B cell (primary cell): ENCODE data around the gene SYT13. TPM values are rescaled to one million over a fixed set of nuclear protein-coding genes. Genes with fewer than 3 reads are reported as not detected.

Source experiments
- ATAC-seq: fragments of 200-7000 bp; cut with Tn5 transposase; one replicate; pipeline ENCODE4 v1.10.0; 2021; ENCODE audit warnings: low read depth, mild to moderate bottlenecking, moderate number of reproducible peaks, moderate library complexity
- CTCF ChIA-PET: fragments of 350-600 bp; sonication (Branson Sonifier 250); formaldehyde crosslinking; loops from one replicate; lab custom pipeline; 2021; ENCODE audit warnings: antibody characterized with exemption, inconsistent platforms; lab: Charles Lee
- POLR2A ChIA-PET: fragments of 350-600 bp; sonication (Branson Sonifier 250); formaldehyde crosslinking; loops from one replicate; lab custom pipeline; 2021; ENCODE audit warnings: antibody characterized with exemption; lab: Charles Lee
- DNase-seq: peaks from one replicate; pipeline ENCODE4 v3.0.0; 2013
- H2AFZ ChIP-seq: 2 replicates; pipeline ENCODE4 v1.6.1; 2012; ENCODE audit warnings: mild to moderate bottlenecking, low read depth, low read length; ENCODE audit not compliant: insufficient read depth, poor library complexity, severe bottlenecking
- H3K27ac ChIP-seq, 2 donors: 1 replicate in 1 of 2; 2 replicates in 1 of 2; pipeline ENCODE4 v1.5.1; 2012 to 2013; ENCODE audit warnings: low read length in 2 of 2, mild to moderate bottlenecking in 2 of 2, moderate library complexity in 1 of 2
- H3K27me3 ChIP-seq, 4 experiments: fragments of 200-600 bp in 1 of 4; sonication (generic) in 1 of 4; replicated peaks in 1 of 4; 1 replicate in 2 of 4; 2 replicates in 2 of 4; pipeline versions ENCODE4 v1.6.1 to v1.7.0; 2013 to 2016; ENCODE audit warnings: low read length in 3 of 4, mild to moderate bottlenecking in 2 of 4, mixed read lengths in 1 of 4, moderate library complexity in 1 of 4; ENCODE audit not compliant: insufficient read depth in 4 of 4, control insufficient read depth in 3 of 4; ENCODE audit errors: control extremely low read depth in 1 of 4
- H3K36me3 ChIP-seq, 2 experiments: replicated peaks in 1 of 2; 1 replicate in 1 of 2; 2 replicates in 1 of 2; pipeline versions ENCODE4 v1.6.1 to v1.7.1; 2013; ENCODE audit warnings: low read length in 1 of 2; ENCODE audit not compliant: insufficient read depth in 2 of 2, control insufficient read depth in 1 of 2; ENCODE audit errors: control extremely low read depth in 1 of 2, extremely low read depth in 1 of 2
- H3K4me1 ChIP-seq, 2 donors: fragments of 200-600 bp in 1 of 2; sonication (generic) in 1 of 2; 1 replicate in 1 of 2; 2 replicates in 1 of 2; pipeline versions ENCODE4 v1.5.1 to v1.6.1; 2013 to 2017; ENCODE audit warnings: low read length in 2 of 2; ENCODE audit not compliant: control insufficient read depth in 2 of 2, insufficient read depth in 2 of 2
- H3K4me2 ChIP-seq: replicated peaks from 2 replicates; pipeline ENCODE3; 2012; ENCODE audit warnings: mild to moderate bottlenecking, low read depth, low read length; ENCODE audit not compliant: poor library complexity, severe bottlenecking
- H3K4me3 ChIP-seq, 5 experiments: fragments of 200-600 bp in 1 of 5; sonication (generic) in 1 of 5; 1 replicate in 3 of 5; 2 replicates in 2 of 5; pipeline versions ENCODE4 v1.5.1 to v1.7.0; 2011 to 2016; ENCODE audit warnings: low read length in 4 of 5, mild to moderate bottlenecking in 4 of 5, low read depth in 2 of 5, control low read depth in 1 of 5, moderate library complexity in 1 of 5; ENCODE audit not compliant: insufficient read depth in 1 of 5; ENCODE audit errors: control extremely low read depth in 1 of 5, extremely low read depth in 1 of 5
- H3K79me2 ChIP-seq: fragments of 200-600 bp; sonication (generic); one replicate; pipeline ENCODE4 v1.6.0; 2016; ENCODE audit warnings: low read length; ENCODE audit not compliant: control insufficient read depth, insufficient read depth
- H3K9ac ChIP-seq: fragments of 200-600 bp; sonication (generic); 2 replicates; pipeline ENCODE4 v1.6.1; 2017; ENCODE audit warnings: mild to moderate bottlenecking, low read length, moderate library complexity
- H3K9me3 ChIP-seq, 3 donors: one replicate each; pipeline versions ENCODE4 v1.6.1 to v1.7.1; 2013; ENCODE audit warnings: low read length in 2 of 3; ENCODE audit not compliant: control insufficient read depth in 2 of 3, insufficient read depth in 1 of 3; ENCODE audit errors: control extremely low read depth in 1 of 3
- H4K20me1 ChIP-seq: 2 replicates; pipeline ENCODE4 v1.6.0; 2012; ENCODE audit warnings: mild to moderate bottlenecking, low read length; ENCODE audit not compliant: insufficient read depth, control insufficient read depth, poor library complexity, severe bottlenecking
- H3K27ac Mint-ChIP-seq: one replicate; pipeline ENCODE4 v1.8.0; 2021; ENCODE audit warnings: mixed read lengths
- H3K27me3 Mint-ChIP-seq: one replicate; pipeline ENCODE4 v1.8.0; 2021; ENCODE audit warnings: mixed read lengths
- H3K4me1 Mint-ChIP-seq: one replicate; pipeline ENCODE4 v1.8.0; 2021; ENCODE audit warnings: mixed read lengths
- H3K4me3 Mint-ChIP-seq: one replicate; pipeline ENCODE4 v1.8.0; 2021; ENCODE audit warnings: mixed read lengths
- H3K9me3 Mint-ChIP-seq: one replicate; pipeline ENCODE4 v1.8.0; 2022; ENCODE audit warnings: mixed read lengths; ENCODE audit not compliant: insufficient read depth
- EZH2 ChIP-seq: IDR thresholded peaks from 2 replicates; pipeline ENCODE4 v1.6.1; 2012; ENCODE audit warnings: borderline replicate concordance, low read depth, mild to moderate bottlenecking, moderate library complexity, low read length; ENCODE audit not compliant: insufficient read depth, poor library complexity, severe bottlenecking
- WGBS: methylation state at CpG from one replicate; pipeline ENCODE4 v1.1.5; 2013; ENCODE audit warnings: missing lambda C conversion rate; ENCODE audit not compliant: insufficient coverage; 5-methylcytosine and 5-hydroxymethylcytosine counted together
- intact Hi-C: fragments of 100-400 bp; cut with micrococcal nuclease; formaldehyde crosslinking; loops from one replicate; pipeline ENCODE4 v1.10.0; 2022
- polyA plus RNA-seq: library from polyadenylated mRNA; depleted of rRNA; stranded (reverse); fragments of >200 nt; gene quantifications from 2 replicates; pipeline ENCODE4 v1.2.3, GENCODE V29; 2012
- total RNA-seq, 2 donors: library from RNA; stranded (reverse); fragments of 120-200 nt in 1 of 2; gene quantifications; 1 replicate in 1 of 2; 2 replicates in 1 of 2; pipeline versions ENCODE4 v1.2.3 to v1.2.4, GENCODE V29; 2013 to 2022
- TF ChIP-seq, protein P1 (sequence below): fragments of 200-600 bp; IDR thresholded peaks from one replicate; pipeline ENCODE4 v1.8.0; 2022; ENCODE audit warnings: antibody characterized with exemption, mild to moderate bottlenecking

The SYT13 gene
- total and polyA plus RNA-seq, 2 donors (not counting 1 experiment from before 2014, with no cell fraction given) = not detected

DNA sequence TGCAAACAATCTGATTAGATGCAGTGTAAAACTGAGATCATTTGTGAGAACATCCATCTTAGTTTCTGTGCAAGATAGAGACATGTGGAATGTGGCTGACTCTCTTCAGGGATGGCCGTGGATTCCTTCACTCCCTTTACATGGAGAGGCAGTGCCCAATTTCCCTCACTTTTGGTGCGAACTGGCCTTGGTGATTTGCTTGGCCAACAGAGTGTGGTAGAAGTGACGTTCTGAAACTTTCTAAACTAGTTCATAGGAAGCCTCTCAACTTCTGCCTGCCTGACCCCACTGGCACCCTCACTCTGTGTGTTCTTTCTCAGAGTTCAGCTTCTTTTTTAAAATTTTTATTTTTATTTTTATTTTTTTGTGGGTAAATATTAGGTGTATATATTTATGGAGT lies 9.9 kb upstream of the SYT13 start:
- no CpG with 5 or more reads among the region's 3 CpGs for WGBS
- H3K36me3 ChIP-seq = no peaks in the 10 kb centered on the region

DNA sequence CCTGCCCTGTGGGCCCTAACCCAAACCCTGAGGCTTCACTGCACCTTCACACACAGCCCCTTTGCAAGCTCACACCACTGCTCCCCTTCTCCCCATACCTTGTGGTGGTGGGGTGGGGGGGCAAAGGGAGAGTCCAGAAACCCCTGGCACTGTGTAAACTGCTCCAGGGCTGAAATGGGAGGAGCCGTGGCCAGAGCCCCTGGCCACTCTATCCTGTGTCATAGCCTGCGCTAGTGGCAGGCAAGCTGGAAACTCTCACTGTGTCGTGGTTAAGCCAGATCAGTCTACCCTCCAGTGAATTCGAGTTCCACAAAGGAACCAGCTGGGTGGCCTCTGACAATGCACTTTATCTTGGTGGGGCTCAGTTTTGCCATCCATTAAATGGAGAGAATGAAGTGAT lies 8.4 kb upstream of the SYT13 start:
- Histone ChIP-seq H3K27ac (no peak overlapping the region), H3K4me2 (no peak overlapping the region), H2AFZ (no peak overlapping the region), H3K4me1 (peaks cover 0 to 3% of the 10 kb centered on the region in 2 donors), H3K4me3 (no peak overlapping the region), H3K9me3 (no peaks in the 10 kb centered on the region), H3K27me3 (peaks cover 0 to 26% (median 6%) of the 10 kb centered on the region in 4 experiments), H3K36me3 (no peaks in the 10 kb centered on the region), H3K79me2 (no peaks in the 10 kb centered on the region), H4K20me1 (no peaks in the 10 kb centered on the region), H3K9ac (no peak overlapping the region)
- DNase-seq (no peak), ATAC-seq (no peak)
- Mint-ChIP-seq H3K4me1 (no peaks in the 10 kb centered on the region), H3K27ac (no peak overlapping the region), H3K9me3 (no peaks in the 10 kb centered on the region), H3K4me3 (no peak overlapping the region), H3K27me3 (peaks cover 48% of the 10 kb centered on the region)
- 57% methylated on average over 4 of the region's 4 CpGs for WGBS
- CTCF ChIA-PET = interaction anchor here (0.6 to 2.1 kb wide), 6 partner anchors 17 to 190 kb away, joined by 3 to 14 read pairs (median 4); no protein-coding TSS in a partner anchor
- TF ChIP-seq, protein P1, sequence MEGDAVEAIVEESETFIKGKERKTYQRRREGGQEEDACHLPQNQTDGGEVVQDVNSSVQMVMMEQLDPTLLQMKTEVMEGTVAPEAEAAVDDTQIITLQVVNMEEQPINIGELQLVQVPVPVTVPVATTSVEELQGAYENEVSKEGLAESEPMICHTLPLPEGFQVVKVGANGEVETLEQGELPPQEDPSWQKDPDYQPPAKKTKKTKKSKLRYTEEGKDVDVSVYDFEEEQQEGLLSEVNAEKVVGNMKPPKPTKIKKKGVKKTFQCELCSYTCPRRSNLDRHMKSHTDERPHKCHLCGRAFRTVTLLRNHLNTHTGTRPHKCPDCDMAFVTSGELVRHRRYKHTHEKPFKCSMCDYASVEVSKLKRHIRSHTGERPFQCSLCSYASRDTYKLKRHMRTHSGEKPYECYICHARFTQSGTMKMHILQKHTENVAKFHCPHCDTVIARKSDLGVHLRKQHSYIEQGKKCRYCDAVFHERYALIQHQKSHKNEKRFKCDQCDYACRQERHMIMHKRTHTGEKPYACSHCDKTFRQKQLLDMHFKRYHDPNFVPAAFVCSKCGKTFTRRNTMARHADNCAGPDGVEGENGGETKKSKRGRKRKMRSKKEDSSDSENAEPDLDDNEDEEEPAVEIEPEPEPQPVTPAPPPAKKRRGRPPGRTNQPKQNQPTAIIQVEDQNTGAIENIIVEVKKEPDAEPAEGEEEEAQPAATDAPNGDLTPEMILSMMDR = no peak
- POLR2A ChIA-PET = no interaction called here
- intact Hi-C loops = loop anchor here (5.0 kb wide), 1 partner anchor 357 kb away; no protein-coding TSS in a partner anchor

More for the DNA sequence above, 9.9 kb upstream of the SYT13 start:
- Mint-ChIP-seq H3K27ac (no peak overlapping the region), H3K27me3 (peaks cover 32% of the 10 kb centered on the region), H3K4me1 (no peaks in the 10 kb centered on the region), H3K4me3 (no peak overlapping the region), H3K9me3 (no peaks in the 10 kb centered on the region)
- Histone ChIP-seq H3K27ac (no peak overlapping the region), H3K27me3 (peaks cover 0 to 13% (median 4%) of the 10 kb centered on the region in 4 experiments), H2AFZ (no peak overlapping the region), H3K9me3 (no peaks in the 10 kb centered on the region), H3K79me2 (no peaks in the 10 kb centered on the region), H3K4me1 (peaks cover 0 to 3% of the 10 kb centered on the region in 2 donors), H3K4me3 (no peak overlapping the region), H3K4me2 (no peak overlapping the region), H4K20me1 (no peaks in the 10 kb centered on the region), H3K9ac (no peak overlapping the region)
- intact Hi-C loops = no loop called here
- no peak for TF ChIP-seq EZH2
- TF ChIP-seq, protein P1 = no peak
- POLR2A ChIA-PET = no interaction called here
- DNase-seq (no peak), ATAC-seq (no peak)
- CTCF ChIA-PET = interaction anchor here (2.1 kb wide), 1 partner anchor 186 kb away, joined by 14 read pairs; no protein-coding TSS in a partner anchor
